ENCODE data around the gene TAS2R16. TPM values are rescaled to one million over a fixed set of nuclear protein-coding genes. Genes with fewer than 3 reads are reported as not detected.

The TAS2R16 gene
- total RNA-seq, 1 donor from 2014 or later = not detected

DNA sequence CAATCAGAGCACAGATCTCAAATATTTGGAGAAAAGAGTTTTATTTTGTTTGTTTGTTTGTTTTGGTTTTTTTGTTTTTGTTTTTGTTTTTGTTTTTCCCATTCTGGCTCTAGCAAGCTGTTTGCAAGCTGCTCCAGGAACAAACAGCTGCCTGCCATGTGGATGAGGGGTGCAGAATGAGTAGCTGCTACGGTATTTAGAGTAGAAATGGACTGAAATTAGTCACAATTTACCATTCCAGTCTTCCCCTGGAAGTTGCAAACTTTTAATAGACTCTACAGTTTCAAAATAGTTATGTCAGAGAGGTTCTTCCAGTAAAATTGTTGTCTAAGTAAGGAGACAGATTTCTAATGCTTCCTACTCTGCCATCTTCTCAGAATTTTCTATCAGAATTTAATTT is 27.1 kb upstream of the TAS2R16 start:
- no peak for DNase-seq (ENCODE audit: extremely low spot score in 2 of 2)
- Histone ChIP-seq H3K27me3 (no peaks in the 10 kb centered on the region), H3K36me3 (no peaks in the 10 kb centered on the region), H3K27ac (no peak overlapping the region), H3K9me3 (no peaks in the 10 kb centered on the region), H3K4me3 (no peak overlapping the region), H3K4me1 (no peaks in the 10 kb centered on the region)
- TF ChIP-seq POLR2AphosphoS5 (IDR thresholded peaks at IDR 0.05; ENCODE audit: insufficient read depth in 1 of 2, low read depth in 1 of 2) = no peak
- TF ChIP-seq, protein P1, sequence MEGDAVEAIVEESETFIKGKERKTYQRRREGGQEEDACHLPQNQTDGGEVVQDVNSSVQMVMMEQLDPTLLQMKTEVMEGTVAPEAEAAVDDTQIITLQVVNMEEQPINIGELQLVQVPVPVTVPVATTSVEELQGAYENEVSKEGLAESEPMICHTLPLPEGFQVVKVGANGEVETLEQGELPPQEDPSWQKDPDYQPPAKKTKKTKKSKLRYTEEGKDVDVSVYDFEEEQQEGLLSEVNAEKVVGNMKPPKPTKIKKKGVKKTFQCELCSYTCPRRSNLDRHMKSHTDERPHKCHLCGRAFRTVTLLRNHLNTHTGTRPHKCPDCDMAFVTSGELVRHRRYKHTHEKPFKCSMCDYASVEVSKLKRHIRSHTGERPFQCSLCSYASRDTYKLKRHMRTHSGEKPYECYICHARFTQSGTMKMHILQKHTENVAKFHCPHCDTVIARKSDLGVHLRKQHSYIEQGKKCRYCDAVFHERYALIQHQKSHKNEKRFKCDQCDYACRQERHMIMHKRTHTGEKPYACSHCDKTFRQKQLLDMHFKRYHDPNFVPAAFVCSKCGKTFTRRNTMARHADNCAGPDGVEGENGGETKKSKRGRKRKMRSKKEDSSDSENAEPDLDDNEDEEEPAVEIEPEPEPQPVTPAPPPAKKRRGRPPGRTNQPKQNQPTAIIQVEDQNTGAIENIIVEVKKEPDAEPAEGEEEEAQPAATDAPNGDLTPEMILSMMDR (IDR thresholded peaks at IDR 0.05) = no peak
- no peak for TF ChIP-seq POLR2A (IDR thresholded peaks at IDR 0.05)
- intact Hi-C loops (cut with DNase I) = no loop called here

DNA sequence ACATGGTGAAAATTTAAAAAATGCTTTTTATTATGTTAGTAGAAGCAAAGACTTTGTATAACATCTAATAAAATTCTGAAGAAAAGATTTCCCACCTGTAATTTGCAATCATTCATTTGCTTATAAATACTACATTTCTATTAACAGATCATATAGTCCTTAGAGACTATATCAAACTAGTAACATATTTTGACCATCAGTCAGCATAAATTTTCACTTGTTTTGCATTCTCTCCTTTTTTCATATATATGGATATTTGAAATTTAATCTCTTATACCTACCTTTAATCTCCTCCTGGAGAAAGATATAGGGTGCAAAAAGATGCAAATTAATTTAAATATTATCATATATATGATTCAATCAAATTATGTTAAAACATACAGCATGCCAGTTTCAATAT is 16.9 kb upstream of the TAS2R16 start:
- DNase-seq (ENCODE audit: extremely low spot score in 2 of 2) = no peak
- Histone ChIP-seq H3K27ac (no peak overlapping the region), H3K4me1 (no peaks in the 10 kb centered on the region), H3K36me3 (no peaks in the 10 kb centered on the region), H3K4me3 (no peak overlapping the region), H3K9me3 (no peaks in the 10 kb centered on the region), H3K27me3 (no peaks in the 10 kb centered on the region)
- intact Hi-C loops (cut with DNase I) = no loop called here
- TF ChIP-seq POLR2AphosphoS5 (IDR thresholded peaks at IDR 0.05; ENCODE audit: insufficient read depth in 1 of 2, low read depth in 1 of 2) = no peak
- no peak for TF ChIP-seq POLR2A (IDR thresholded peaks at IDR 0.05)
- TF ChIP-seq, protein P1 (IDR thresholded peaks at IDR 0.05) = no peak

DNA sequence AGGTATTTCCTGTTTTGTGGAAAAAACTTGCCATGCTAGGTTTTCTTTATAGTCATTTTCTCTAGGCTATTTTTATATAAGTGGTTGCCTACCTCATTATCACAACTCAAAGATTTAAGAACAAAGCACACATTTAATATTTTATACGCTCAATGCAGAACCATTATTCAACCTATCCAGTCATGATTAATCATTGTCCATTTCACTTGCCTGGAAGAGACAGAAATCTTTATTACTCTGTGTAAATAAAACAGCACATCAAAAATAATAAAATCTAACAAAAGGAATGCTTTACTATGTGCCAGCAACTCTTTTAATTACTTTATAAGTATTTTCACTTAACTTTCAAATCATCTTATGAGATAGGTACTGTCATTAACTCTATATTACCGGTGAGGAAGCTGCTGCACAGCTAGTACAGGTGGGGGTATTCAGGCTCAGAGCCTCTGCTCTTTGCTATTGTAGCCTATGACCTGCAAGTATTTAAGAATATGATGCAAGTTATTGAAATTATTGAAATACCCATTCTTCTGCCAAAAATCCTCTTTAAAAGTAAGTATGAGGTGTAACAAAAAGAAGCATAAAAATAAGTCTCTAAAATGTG is 16.4 kb upstream of the TAS2R16 start:
- intact Hi-C loops (cut with DNase I) = no loop called here
- H3K36me3 ChIP-seq = no peaks in the 10 kb centered on the region
- no peak overlapping the region for H3K27ac ChIP-seq
- H3K9me3 ChIP-seq = no peaks in the 10 kb centered on the region
- H3K4me1 ChIP-seq = no peaks in the 10 kb centered on the region
- H3K27me3 ChIP-seq = no peaks in the 10 kb centered on the region
- DNase-seq (ENCODE audit: extremely low spot score in 2 of 2) = no peak
- TF ChIP-seq POLR2AphosphoS5 (IDR thresholded peaks at IDR 0.05; ENCODE audit: insufficient read depth in 1 of 2, low read depth in 1 of 2) (no peak), POLR2A (IDR thresholded peaks at IDR 0.05) (no peak)
- TF ChIP-seq, protein P1 (IDR thresholded peaks at IDR 0.05) = no peak
- H3K4me3 ChIP-seq = no peak overlapping the region

DNA sequence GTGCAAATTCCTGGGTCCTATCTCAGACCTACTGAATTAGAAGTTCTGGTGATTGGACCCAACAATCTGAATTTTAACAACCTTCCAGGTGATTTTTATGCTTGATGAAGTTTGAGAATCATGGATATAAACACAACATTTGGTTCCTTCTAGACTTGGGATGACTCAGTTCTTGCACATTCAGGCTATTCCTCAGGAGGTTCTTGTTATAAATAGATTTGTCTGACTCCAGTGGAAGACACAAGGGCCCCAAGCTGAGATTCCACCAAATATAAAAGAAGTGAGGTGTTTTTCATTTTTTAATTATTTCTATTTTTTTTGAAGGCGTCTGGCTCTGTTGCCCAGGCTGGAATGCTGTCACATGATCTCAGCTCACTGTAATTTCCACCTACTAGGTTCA is 9.4 kb upstream of the TAS2R16 start:
- DNase-seq (ENCODE audit: extremely low spot score in 2 of 2) = no peak
- Histone ChIP-seq H3K9me3 (no peaks in the 10 kb centered on the region), H3K4me3 (no peak overlapping the region), H3K27me3 (no peaks in the 10 kb centered on the region), H3K27ac (no peak overlapping the region), H3K4me1 (no peaks in the 10 kb centered on the region), H3K36me3 (no peaks in the 10 kb centered on the region)
- intact Hi-C loops (cut with DNase I) = no loop called here
- TF ChIP-seq POLR2A (IDR thresholded peaks at IDR 0.05) (no peak), POLR2AphosphoS5 (IDR thresholded peaks at IDR 0.05; ENCODE audit: insufficient read depth in 1 of 2, low read depth in 1 of 2) (no peak)
- TF ChIP-seq, protein P1 (IDR thresholded peaks at IDR 0.05) = no peak

DNA sequence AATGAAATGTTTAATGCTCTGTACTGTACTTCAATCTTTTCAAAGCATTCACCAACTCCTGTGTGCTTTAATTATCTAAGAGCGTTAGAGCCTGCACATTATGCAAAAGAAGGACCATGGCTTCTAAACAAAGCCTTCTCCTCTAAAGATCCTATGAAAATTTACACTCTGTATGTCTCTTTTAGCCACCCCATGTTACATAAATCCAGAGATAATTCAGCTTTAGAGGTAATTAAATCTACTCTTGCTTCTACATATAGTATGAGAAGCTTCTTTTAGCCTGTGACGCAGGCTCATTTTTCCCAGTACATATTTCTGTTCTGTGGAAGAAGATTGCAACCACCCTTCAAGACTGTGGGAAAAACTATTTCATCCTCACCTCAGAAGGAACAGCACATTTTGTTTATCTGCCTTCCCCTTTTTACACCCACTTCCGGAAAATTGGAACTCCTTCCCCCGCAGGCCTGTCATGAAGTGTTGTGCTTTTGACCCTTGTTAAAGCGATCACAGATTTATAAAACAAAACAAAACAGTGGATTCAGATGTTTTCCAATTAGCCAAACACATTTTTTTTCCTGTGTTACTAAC is 8.1 kb upstream of the TAS2R16 start:
- no peaks in the 10 kb centered on the region for H3K4me1 ChIP-seq
- no peak overlapping the region for H3K27ac ChIP-seq
- no peak overlapping the region for H3K4me3 ChIP-seq
- no peaks in the 10 kb centered on the region for H3K9me3 ChIP-seq
- intact Hi-C loops (cut with DNase I) = no loop called here
- DNase-seq (ENCODE audit: extremely low spot score in 2 of 2) = no peak
- H3K27me3 ChIP-seq = no peaks in the 10 kb centered on the region
- TF ChIP-seq, protein P1 (IDR thresholded peaks at IDR 0.05) = no peak
- TF ChIP-seq POLR2A (IDR thresholded peaks at IDR 0.05) (no peak), POLR2AphosphoS5 (IDR thresholded peaks at IDR 0.05; ENCODE audit: insufficient read depth in 1 of 2, low read depth in 1 of 2) (no peak)
- no peaks in the 10 kb centered on the region for H3K36me3 ChIP-seq
